HepG2 (cell line): ENCODE results near the gene GALNT9. TPM values are rescaled to one million over a fixed set of nuclear protein-coding genes. Genes with fewer than 3 reads are reported as not detected.

ENCODE experiments used
- ATAC-seq: fragments of 200-7000 bp; cut with Tn5 transposase; 3 replicates; pipeline ENCODE4 v1.9.1; 2020; ENCODE audit warnings: mild to moderate bottlenecking, moderate library complexity
- BruUV-seq: library from RNA; stranded (reverse); fragments of 400-500 nt; replicated peaks from 2 replicates; lab custom pipeline; 2021; lab: Mats Ljungman, UMichigan
- CTCF ChIA-PET: fragments of 300-600 bp; formaldehyde crosslinking; extraction: SDS; loops from one replicate; lab custom pipeline; 2021; ENCODE audit warnings: low total read pairs, inconsistent platforms, low intra/inter-chr PET ratio; lab: Yijun Ruan, JAX
- POLR2A ChIA-PET: fragments of 350-600 bp; sonication (Branson Sonifier 250); formaldehyde crosslinking; loops from one replicate; lab custom pipeline; 2020; ENCODE audit warnings: antibody characterized with exemption, inconsistent platforms; lab: Yijun Ruan, JAX
- DNase-seq: peaks from one replicate; pipeline ENCODE4 v3.0.0-alpha.2; 2015; ENCODE audit warnings: low spot score
- FAIRE-seq: peaks from 3 replicates; lab custom pipeline; 2011; peaks lifted over from hg19 to GRCh38; lab: Jason Lieb, UNC
- H2AFZ ChIP-seq: one replicate; pipeline ENCODE4 v1.6.1; 2011; ENCODE audit warnings: low read length, inconsistent platforms
- H3K27ac ChIP-seq: fragments of 300-600 bp; 3 replicates; pipeline ENCODE4 v1.8.0; 2011; ENCODE audit warnings: mixed run types, mild to moderate bottlenecking, mixed read lengths, low read length, inconsistent platforms; ENCODE audit not compliant: insufficient read depth; ENCODE audit errors: extremely low read length
- H3K27me3 ChIP-seq, 2 experiments: fragments of 200-600 bp in 1 of 2; 2 replicates in 1 of 2; 3 replicates in 1 of 2; pipeline versions ENCODE4 v1.6.0 to v1.8.0; 2011; ENCODE audit warnings: low read length in 2 of 2, mild to moderate bottlenecking in 2 of 2, moderate library complexity in 2 of 2, inconsistent platforms in 1 of 2; ENCODE audit not compliant: insufficient read depth in 2 of 2, control insufficient read depth in 1 of 2
- H3K36me3 ChIP-seq, 2 experiments: fragments of 200-600 bp in 1 of 2; replicated peaks in 1 of 2; 2 replicates in 1 of 2; 3 replicates in 1 of 2; pipeline versions ENCODE4 v1.5.1 to v1.8.0; 2011; ENCODE audit warnings: low read length in 2 of 2, inconsistent platforms in 1 of 2; ENCODE audit not compliant: insufficient read depth in 2 of 2, control insufficient read depth in 1 of 2
- H3K4me1 ChIP-seq: 2 replicates; pipeline ENCODE4 v1.5.1; 2012; ENCODE audit warnings: low read length, inconsistent platforms; ENCODE audit not compliant: insufficient read depth
- H3K4me2 ChIP-seq: 2 replicates; pipeline ENCODE4 v1.6.0; 2011; ENCODE audit warnings: low read depth, low read length, inconsistent platforms
- H3K4me3 ChIP-seq, 3 experiments: fragments of 200-600 bp in 1 of 3; sonication (generic), shearing (Covaris generic) in 1 of 3; replicated peaks in 1 of 3; 2 replicates each; pipeline ENCODE4 v1.5.1; 2011 to 2016; ENCODE audit warnings: low read length in 3 of 3, inconsistent platforms in 2 of 3, low read depth in 2 of 3, mild to moderate bottlenecking in 2 of 3, control low read depth in 1 of 3, mixed read lengths in 1 of 3; ENCODE audit not compliant: insufficient read depth in 1 of 3
- H3K79me2 ChIP-seq: one replicate; pipeline ENCODE4 v1.6.1; 2011; ENCODE audit warnings: low read length, inconsistent platforms; ENCODE audit not compliant: insufficient read depth
- H3K9ac ChIP-seq: 2 replicates; pipeline ENCODE4 v1.6.0; 2011; ENCODE audit warnings: mild to moderate bottlenecking, low read depth, low read length, inconsistent platforms; ENCODE audit not compliant: insufficient read depth
- H3K9me3 ChIP-seq: 2 replicates; pipeline ENCODE4 v1.5.1; 2012; ENCODE audit warnings: mild to moderate bottlenecking, low read length
- H4K20me1 ChIP-seq: 2 replicates; pipeline ENCODE4 v1.6.0; 2011; ENCODE audit warnings: inconsistent platforms, mild to moderate bottlenecking, low read length, moderate library complexity; ENCODE audit not compliant: insufficient read depth
- IKZF5 ChIP-seq: IDR thresholded peaks from 2 replicates; pipeline ENCODE4 v1.6.1; 2018; ENCODE audit warnings: missing genetic modification reagents, mild to moderate bottlenecking, missing compliant biosample characterization
- KLF9 ChIP-seq: IDR thresholded peaks from 2 replicates; pipeline ENCODE4 v1.6.1; 2016; ENCODE audit warnings: low read depth
- NFRKB ChIP-seq: fragments of 450-650 bp; IDR thresholded peaks from 2 replicates; pipeline ENCODE4 v1.6.1; 2017
- PTBP1 ChIP-seq: fragments of 200-400 bp; formaldehyde crosslinking; IDR thresholded peaks from 2 replicates; pipeline ENCODE4 v1.6.1; 2018; ENCODE audit warnings: low read length, low read depth; ENCODE audit not compliant: poor library complexity, severe bottlenecking
- RARG ChIP-seq: sonication (generic); formaldehyde crosslinking; IDR thresholded peaks from 2 replicates; pipeline ENCODE4 v1.4.0; 2020; ENCODE audit warnings: low read depth, mild to moderate bottlenecking, missing genetic modification reagents
- SMAD1 ChIP-seq: sonication (generic); formaldehyde crosslinking; IDR thresholded peaks from 2 replicates; pipeline ENCODE4 v1.4.0; 2020; ENCODE audit warnings: missing genetic modification reagents, low read depth, mild to moderate bottlenecking, borderline replicate concordance
- XRCC5 ChIP-seq: fragments of 200-400 bp; formaldehyde crosslinking; optimal IDR thresholded peaks from 2 replicates; pipeline ENCODE3; 2017; ENCODE audit warnings: mild to moderate bottlenecking, low read length
- ZNF143 ChIP-seq: sonication (generic); formaldehyde crosslinking; IDR thresholded peaks from 2 replicates; pipeline ENCODE4 v1.4.0; 2020; ENCODE audit warnings: missing genetic modification reagents
- ZNF646 ChIP-seq: sonication (generic); formaldehyde crosslinking; IDR thresholded peaks from 2 replicates; pipeline ENCODE4 v1.9.0; 2021; ENCODE audit warnings: mild to moderate bottlenecking, missing genetic modification reagents
- ZNF770 ChIP-seq: sonication (generic); formaldehyde crosslinking; IDR thresholded peaks from 2 replicates; pipeline ENCODE4 v1.5.0; 2020; ENCODE audit warnings: mild to moderate bottlenecking, missing genetic modification reagents
- ZNF850 ChIP-seq: sonication (generic); formaldehyde crosslinking; conservative IDR thresholded peaks from 2 replicates; pipeline ENCODE4 v1.9.0; 2021; ENCODE audit warnings: mild to moderate bottlenecking, missing genetic modification reagents
- WGBS: methylation state at CpG from one replicate; pipeline ENCODE4 v1.1.6; 2017; ENCODE audit warnings: low lambda C conversion rate; 5-methylcytosine and 5-hydroxymethylcytosine counted together
- in situ Hi-C: cut with HindIII; loops from 2 replicates; pipeline ENCODE4 v1.10.0; 2017; ENCODE audit warnings: low pct_unique_long_range_greater_than_20kb; ENCODE audit not compliant: extremely low pct_ligation_motif_present
- intact Hi-C: fragments of 100-400 bp; cut with micrococcal nuclease; formaldehyde crosslinking; loops from one replicate; pipeline ENCODE4 v1.10.0; 2022; ENCODE audit not compliant: unreplicated experiment
- polyA plus RNA-seq, 8 experiments: library from polyadenylated mRNA; depleted of rRNA in 3 of 8; stranded (reverse) in 7 of 8; unstranded in 1 of 8; fragments of >200 nt; fragmentation: Illumina TruSeq in 4 of 8; extraction: Trizol in 4 of 8; gene quantifications; 2 replicates each; pipeline versions ENCODE4 v1.2.1 to v1.2.3, GENCODE V29; 2011 to 2016; ENCODE audit warnings: low read depth in 4 of 8, missing spikeins in 1 of 8, mixed read lengths in 1 of 8; ENCODE audit not compliant: insufficient read depth in 1 of 8
- total RNA-seq, 5 experiments: library from RNA; depleted of rRNA; stranded (reverse); fragments of >200 nt; fragmentation: Illumina TruSeq; extraction: Trizol; gene quantifications; 2 replicates each; pipeline ENCODE4 v1.2.3, GENCODE V29; 2016; ENCODE audit warnings: low read depth in 1 of 5

GALNT9 gene
- total and polyA plus RNA-seq, 2 of the 13 experiments (the other 11 are each of a cell fraction or from before 2014, with no cell fraction given) = 0.04 TPM; not detected in 1

GRCh38 chr12:132311201-132311915 is 18.0 kb downstream of the GALNT9 start:
- intact Hi-C loops (no loop called here), in situ Hi-C loops (no loop called here)
- FAIRE-seq (no peak), DNase-seq (no peak), ATAC-seq (no peak)
- Histone ChIP-seq H3K36me3 (no peaks in the 10 kb centered on the region), H2AFZ (no peak overlapping the region), H3K4me1 (no peaks in the 10 kb centered on the region), H3K27ac (no peak overlapping the region), H3K27me3 (peaks cover 5 to 69% of the 10 kb centered on the region in 2 experiments; a peak in 4 of 5 replicates), H3K9ac (no peak overlapping the region), H3K79me2 (no peaks in the 10 kb centered on the region), H3K4me3 (no peak overlapping the region), H4K20me1 (peaks cover 4% of the 10 kb centered on the region; the same call in 1 of the 2 replicates), H3K9me3 (peaks cover 10% of the 10 kb centered on the region; the same call in 1 of the 2 replicates), H3K4me2 (no peak overlapping the region)
- BruUV-seq = no TSS peak
- ChIA-PET POLR2A (no interaction called here), CTCF (no interaction called here)
- no peak for TF ChIP-seq ZNF646 (CRISPR knock-in tag)
- no peak for TF ChIP-seq SMAD1
- no peak for TF ChIP-seq PTBP1
- no peak for TF ChIP-seq RARG (CRISPR knock-in tag)
- TF ChIP-seq ZNF770 = no peak
- TF ChIP-seq IKZF5 (CRISPR knock-in tag) = no peak
- no peak for TF ChIP-seq XRCC5
- TF ChIP-seq KLF9 (CRISPR knock-in tag) = no peak
- no peak for TF ChIP-seq ZNF850 (CRISPR knock-in tag)
- no peak for TF ChIP-seq NFRKB
- no peak for TF ChIP-seq ZNF143 (CRISPR knock-in tag)
- WGBS = 44% methylated on average over 11 of the region's 17 CpGs
